WTC11 (cell line): ENCODE results near the gene SLC25A25. TPM values are rescaled to one million over a fixed set of nuclear protein-coding genes. Genes with fewer than 3 reads are reported as not detected.
A peak's percentile ranks its signal among the peaks of the same experiment; 100 is the strongest.

Source experiments
- ATAC-seq: fragments of 200-7000 bp; cut with Tn5 transposase; 2 replicates; pipeline ENCODE4 v1.10.0; 2021; ENCODE audit warnings: mild to moderate bottlenecking, moderate library complexity
- CTCF ChIA-PET: fragments of 300-600 bp; sonication (Branson Sonifier 250); formaldehyde crosslinking; loops from one replicate; lab custom pipeline; 2021; ENCODE audit warnings: antibody characterized with exemption; lab: Charles Lee
- POLR2A ChIA-PET: fragments of 350-600 bp; sonication (Branson Sonifier 250); formaldehyde crosslinking; loops from one replicate; lab custom pipeline; 2021; ENCODE audit warnings: antibody characterized with exemption; lab: Charles Lee
- DNase-seq: peaks from one replicate; pipeline ENCODE4 v3.0.0; 2021; ENCODE audit warnings: low spot score
- H3K27ac Mint-ChIP-seq: 2 replicates; pipeline ENCODE4 v1.8.0; 2021; ENCODE audit warnings: mixed read lengths
- H3K27me3 Mint-ChIP-seq: 2 replicates; pipeline ENCODE4 v1.8.0; 2021; ENCODE audit warnings: low read depth, mild to moderate bottlenecking, moderate library complexity, mixed read lengths
- H3K36me3 Mint-ChIP-seq: 2 replicates; pipeline ENCODE4 v1.8.0; 2021; ENCODE audit warnings: mixed read lengths
- H3K4me1 Mint-ChIP-seq: 2 replicates; pipeline ENCODE4 v1.8.0; 2022; ENCODE audit warnings: mixed read lengths
- H3K4me3 Mint-ChIP-seq: 2 replicates; pipeline ENCODE4 v1.8.0; 2021; ENCODE audit warnings: mild to moderate bottlenecking, moderate library complexity, mixed read lengths
- H3K9me3 Mint-ChIP-seq: 2 replicates; pipeline ENCODE4 v1.8.0; 2021; ENCODE audit warnings: mixed read lengths
- ARID4B ChIP-seq: sonication (generic); formaldehyde crosslinking; IDR thresholded peaks from 2 replicates; pipeline ENCODE4 v1.8.0; 2023; ENCODE audit warnings: missing genetic modification reagents, mild to moderate bottlenecking, borderline replicate concordance
- ATF1 ChIP-seq: sonication (generic); formaldehyde crosslinking; IDR thresholded peaks from 2 replicates; pipeline ENCODE4 v1.8.1; 2023; ENCODE audit warnings: mild to moderate bottlenecking, moderate library complexity, missing genetic modification reagents
- ATF6 ChIP-seq: sonication (generic); formaldehyde crosslinking; IDR thresholded peaks from 2 replicates; pipeline ENCODE4 v1.8.1; 2023; ENCODE audit warnings: mild to moderate bottlenecking, missing genetic modification reagents
- CBFB ChIP-seq: sonication (generic); formaldehyde crosslinking; IDR thresholded peaks from 2 replicates; pipeline ENCODE4 v1.8.1; 2022; ENCODE audit warnings: mild to moderate bottlenecking, low read depth, missing genetic modification reagents
- E2F4 ChIP-seq: sonication (generic); formaldehyde crosslinking; IDR thresholded peaks from 2 replicates; pipeline ENCODE4 v1.8.1; 2022; ENCODE audit warnings: low read depth, mild to moderate bottlenecking, moderate library complexity, missing genetic modification reagents, borderline replicate concordance
- ELF4 ChIP-seq: sonication (generic); formaldehyde crosslinking; IDR thresholded peaks from 2 replicates; pipeline ENCODE4 v1.8.1; 2022; ENCODE audit warnings: low read depth, mild to moderate bottlenecking, moderate library complexity, missing genetic modification reagents
- ESRRA ChIP-seq: sonication (generic); formaldehyde crosslinking; IDR thresholded peaks from 2 replicates; pipeline ENCODE4 v1.8.1; 2022; ENCODE audit warnings: mild to moderate bottlenecking, missing genetic modification reagents, borderline replicate concordance
- FOXP4 ChIP-seq: sonication (generic); formaldehyde crosslinking; IDR thresholded peaks from 2 replicates; pipeline ENCODE4 v1.8.0; 2022; ENCODE audit warnings: mild to moderate bottlenecking, missing genetic modification reagents
- GRHL2 ChIP-seq: fragments of 250-450 bp; sonication (Bioruptor Pico); IDR thresholded peaks from 2 replicates; pipeline ENCODE4 v1.8.0; 2022; ENCODE audit warnings: mild to moderate bottlenecking, moderate library complexity; ENCODE audit not compliant: insufficient replicate concordance, severe bottlenecking
- IRF1 ChIP-seq: sonication (generic); formaldehyde crosslinking; IDR thresholded peaks from 2 replicates; pipeline ENCODE4 v1.8.0; 2023; ENCODE audit warnings: missing genetic modification reagents
- JAZF1 ChIP-seq: fragments of 250-450 bp; sonication (Bioruptor Pico); IDR thresholded peaks from 2 replicates; pipeline ENCODE4 v1.9.0; 2021; ENCODE audit warnings: moderate library complexity, mild to moderate bottlenecking, inconsistent platforms
- NFYB ChIP-seq: sonication (generic); formaldehyde crosslinking; conservative IDR thresholded peaks from 2 replicates; pipeline ENCODE4 v1.8.0; 2022; ENCODE audit warnings: low read depth, missing genetic modification reagents
- RELA ChIP-seq: sonication (generic); formaldehyde crosslinking; IDR thresholded peaks from 2 replicates; pipeline ENCODE4 v1.8.1; 2022; ENCODE audit warnings: missing genetic modification reagents, mild to moderate bottlenecking, borderline replicate concordance
- SOX15 ChIP-seq: fragments of 250-450 bp; sonication (Bioruptor Pico); IDR thresholded peaks from 2 replicates; pipeline ENCODE4 v1.9.0; 2021; ENCODE audit warnings: mild to moderate bottlenecking
- TEAD4 ChIP-seq: sonication (generic); formaldehyde crosslinking; IDR thresholded peaks from 2 replicates; pipeline ENCODE4 v1.8.0; 2022; ENCODE audit warnings: mild to moderate bottlenecking, missing genetic modification reagents
- TP53 ChIP-seq: sonication (generic); formaldehyde crosslinking; IDR thresholded peaks from 2 replicates; pipeline ENCODE4 v1.8.1; 2023; ENCODE audit warnings: mild to moderate bottlenecking, missing genetic modification reagents
- ZBTB21 ChIP-seq: sonication (generic); formaldehyde crosslinking; IDR thresholded peaks from 2 replicates; pipeline ENCODE4 v1.8.1; 2023; ENCODE audit warnings: mild to moderate bottlenecking, missing genetic modification reagents, borderline replicate concordance
- ZBTB43 ChIP-seq: sonication (generic); formaldehyde crosslinking; IDR thresholded peaks from 2 replicates; pipeline ENCODE4 v1.8.1; 2023; ENCODE audit warnings: mild to moderate bottlenecking, missing genetic modification reagents
- ZMAT4 ChIP-seq: fragments of 250-450 bp; sonication (Bioruptor Pico); IDR thresholded peaks from 2 replicates; pipeline ENCODE4 v1.9.0; 2021; ENCODE audit warnings: mild to moderate bottlenecking
- ZNF512 ChIP-seq: sonication (generic); formaldehyde crosslinking; IDR thresholded peaks from 2 replicates; pipeline ENCODE4 v1.8.1; 2022; ENCODE audit warnings: missing genetic modification reagents, borderline replicate concordance
- total RNA-seq: library from RNA; stranded (reverse); gene quantifications from 3 replicates; pipeline ENCODE4 v1.2.3, GENCODE V29; 2021

Gene SLC25A25
- total RNA-seq, 1 experiment from 2014 or later, result 17.4 TPM

GRCh38 chr9:128068386-128069205 lies 564 bp downstream of the SLC25A25 start (continued):
- TF ChIP-seq ARID4B (CRISPR knock-in tag) (peak; percentile 18; the same call in 1 of the 2 replicates), ZNF512 (no peak), GRHL2 (CRISPR knock-in tag) (no peak)

- Mint-ChIP-seq H3K4me3 (no peak overlapping the region), H3K4me1 (peaks cover 36% of the 10 kb centered on the region), H3K36me3 (no peaks in the 10 kb centered on the region; the same call in 1 of the 2 replicates), H3K27ac (peak overlapping the region; percentile 75; the same call in 1 of the 2 replicates), H3K27me3 (no peaks in the 10 kb centered on the region), H3K9me3 (no peaks in the 10 kb centered on the region)
- POLR2A ChIA-PET, result interaction anchor here (0.7 kb wide), 1 partner anchor 140 kb away, joined by 4 read pairs; the partner anchor contains the start of gene PIP5KL1
- DNase-seq, result no peak
- CTCF ChIA-PET, result no interaction called here
- no peak for ATAC-seq
- TF ChIP-seq ZBTB21 (CRISPR knock-in tag) (no peak), ATF1 (CRISPR knock-in tag) (no peak), RELA (CRISPR knock-in tag) (no peak), ATF6 (CRISPR knock-in tag) (no peak), ZMAT4 (CRISPR knock-in tag) (no peak), CBFB (CRISPR knock-in tag) (no peak), TP53 (no peak), IRF1 (CRISPR knock-in tag) (no peak), NFYB (no peak), ZBTB43 (CRISPR knock-in tag) (no peak), ELF4 (CRISPR knock-in tag) (no peak), ESRRA (CRISPR knock-in tag) (no peak), TEAD4 (CRISPR knock-in tag) (no peak), E2F4 (CRISPR knock-in tag) (no peak), FOXP4 (CRISPR knock-in tag) (no peak), SOX15 (CRISPR knock-in tag) (no peak), JAZF1 (CRISPR knock-in tag) (no peak), GRHL2 (CRISPR knock-in tag) (no peak)
These were observed 2.8 kb downstream of the SLC25A25 start for GRCh38 chr9:128070874-128071273.
